ENCODE measurements around the gene LNX1.

Gene LNX1

GRCh38 chr4:53485658-53486040 is 105.6 kb downstream of the LNX1 start:
- Histone ChIP-seq H3K4me2 (ENCODE audit: low read depth, low read length, poor library complexity, severe bottlenecking) (no peak overlapping the region), H3K9ac (ENCODE audit: low read depth, low read length, poor library complexity, severe bottlenecking) (no peak overlapping the region)

GRCh38 chr4:53484911-53485657 is 106.2 kb downstream of the LNX1 start:
- H3K9ac ChIP-seq (ENCODE audit: low read depth, low read length, poor library complexity, severe bottlenecking) = no peak overlapping the region
- H3K4me2 ChIP-seq (ENCODE audit: low read depth, low read length, poor library complexity, severe bottlenecking) = no peak overlapping the region
- no peaks in the 10 kb centered on the region for H4K20me1 ChIP-seq (ENCODE audit: insufficient read depth, low read length, poor library complexity, severe bottlenecking)
- H3K9me3 ChIP-seq (ENCODE audit: insufficient read depth, low read depth, low read length) = no peaks in the 10 kb centered on the region
- H3K36me3 ChIP-seq (ENCODE audit: insufficient read depth, low read length) = no peaks in the 10 kb centered on the region
- H2AFZ ChIP-seq (ENCODE audit: low read length) = no peak overlapping the region
- H3K4me3 ChIP-seq (ENCODE audit: low read length, poor library complexity, severe bottlenecking) = no peak overlapping the region
- no peaks in the 10 kb centered on the region for H3K9me2 ChIP-seq (replicated peaks; ENCODE audit: low read depth, low read length)
- TF ChIP-seq EZH2phosphoT487 (IDR thresholded peaks at IDR 0.05; ENCODE audit: borderline replicate concordance) (no peak), CTCF (conservative IDR thresholded peaks at IDR 0.05; ENCODE audit: low read length) (no peak)
- no peaks in the 10 kb centered on the region for H3K79me2 ChIP-seq (ENCODE audit: insufficient read depth, low read length)
- no peaks in the 10 kb centered on the region for H3F3A ChIP-seq (ENCODE audit: low read depth)
- no peaks in the 10 kb centered on the region for H3K27me3 ChIP-seq (ENCODE audit: insufficient read depth, low read length, poor library complexity, severe bottlenecking)
- H3K4me1 ChIP-seq (ENCODE audit: insufficient read depth, low read length, poor library complexity, severe bottlenecking) = no peaks in the 10 kb centered on the region

More at GRCh38 chr4:53485658-53486040, 105.6 kb downstream of the LNX1 start:
- H3K36me3 ChIP-seq (ENCODE audit: insufficient read depth, low read length) = no peaks in the 10 kb centered on the region
- no peaks in the 10 kb centered on the region for H3K4me1 ChIP-seq (ENCODE audit: insufficient read depth, low read length, poor library complexity, severe bottlenecking)
- no peak overlapping the region for H2AFZ ChIP-seq (ENCODE audit: low read length)
- H3K4me3 ChIP-seq (ENCODE audit: low read length, poor library complexity, severe bottlenecking) = no peak overlapping the region
- no peaks in the 10 kb centered on the region for H3K27me3 ChIP-seq (ENCODE audit: insufficient read depth, low read length, poor library complexity, severe bottlenecking)
- H4K20me1 ChIP-seq (ENCODE audit: insufficient read depth, low read length, poor library complexity, severe bottlenecking) = no peaks in the 10 kb centered on the region
- no peaks in the 10 kb centered on the region for H3F3A ChIP-seq (ENCODE audit: low read depth)
- H3K79me2 ChIP-seq (ENCODE audit: insufficient read depth, low read length) = no peaks in the 10 kb centered on the region
- TF ChIP-seq CTCF (conservative IDR thresholded peaks at IDR 0.05; ENCODE audit: low read length) = no peak
- no peak for TF ChIP-seq EZH2phosphoT487 (IDR thresholded peaks at IDR 0.05; ENCODE audit: borderline replicate concordance)
- no peaks in the 10 kb centered on the region for H3K9me2 ChIP-seq (replicated peaks; ENCODE audit: low read depth, low read length)
- no peaks in the 10 kb centered on the region for H3K9me3 ChIP-seq (ENCODE audit: insufficient read depth, low read depth, low read length)

GRCh38 chr4:53483250-53483649 is 108.0 kb downstream of the LNX1 start:
- no peaks in the 10 kb centered on the region for H3K27me3 ChIP-seq (ENCODE audit: insufficient read depth, low read length, poor library complexity, severe bottlenecking)
- TF ChIP-seq CTCF (conservative IDR thresholded peaks at IDR 0.05; ENCODE audit: low read length) (no peak), EZH2phosphoT487 (IDR thresholded peaks at IDR 0.05; ENCODE audit: borderline replicate concordance) (no peak)
- no peaks in the 10 kb centered on the region for H4K20me1 ChIP-seq (ENCODE audit: insufficient read depth, low read length, poor library complexity, severe bottlenecking)

More at GRCh38 chr4:53483250-53483649, 108.0 kb downstream of the LNX1 start:
- Histone ChIP-seq H3F3A (ENCODE audit: low read depth) (no peaks in the 10 kb centered on the region), H3K9me3 (ENCODE audit: insufficient read depth, low read depth, low read length) (no peaks in the 10 kb centered on the region), H3K79me2 (ENCODE audit: insufficient read depth, low read length) (no peaks in the 10 kb centered on the region), H3K9ac (ENCODE audit: low read depth, low read length, poor library complexity, severe bottlenecking) (no peak overlapping the region), H3K4me3 (ENCODE audit: low read length, poor library complexity, severe bottlenecking) (no peak overlapping the region), H3K9me2 (replicated peaks; ENCODE audit: low read depth, low read length) (no peaks in the 10 kb centered on the region), H3K4me2 (ENCODE audit: low read depth, low read length, poor library complexity, severe bottlenecking) (no peak overlapping the region), H2AFZ (ENCODE audit: low read length) (no peak overlapping the region), H3K4me1 (ENCODE audit: insufficient read depth, low read length, poor library complexity, severe bottlenecking) (no peaks in the 10 kb centered on the region), H3K36me3 (ENCODE audit: insufficient read depth, low read length) (no peaks in the 10 kb centered on the region)

Data from Loucy (cell line).